ENCODE results near the gene MAGEA11. TPM values are rescaled to one million over a fixed set of nuclear protein-coding genes. Genes with fewer than 3 reads are reported as not detected.

Gene MAGEA11
- total RNA-seq, 2 donors from 2014 or later: not detected

GRCh38 chrX:149712831-149713230 is 971 bp downstream of the MAGEA11 start:
- intact Hi-C loops (cut with DNase I): no loop called here
- WGBS, 2 donors: 100% methylated on average over 1 of the region's 5 CpGs; no CpG with 5 or more reads in 1 of the 2 donors
- Histone ChIP-seq H3K27me3 (no peaks in the 10 kb centered on the region), H3K9me3 (no peaks in the 10 kb centered on the region), H3K4me1 (no peaks in the 10 kb centered on the region), H3K4me3 (no peak overlapping the region), H3K36me3 (replicated peaks in 1 of 2; ENCODE audit: insufficient read depth in 1 of 2, low read depth in 2 of 2) (no peaks in the 10 kb centered on the region), H3K27ac (no peak overlapping the region)
- ATAC-seq: no peak
- TF ChIP-seq POLR2A (IDR thresholded peaks at IDR 0.05) (no peak), CTCF (IDR thresholded peaks at IDR 0.05) (no peak)
- no peak for DNase-seq

GRCh38 chrX:149713279-149714050 is 1.6 kb downstream of the MAGEA11 start:
- TF ChIP-seq CTCF (IDR thresholded peaks at IDR 0.05): no peak
- no peak for TF ChIP-seq POLR2A (IDR thresholded peaks at IDR 0.05)
- Histone ChIP-seq H3K9me3 (no peaks in the 10 kb centered on the region), H3K27me3 (no peaks in the 10 kb centered on the region), H3K27ac (no peak overlapping the region), H3K36me3 (replicated peaks in 1 of 2; ENCODE audit: insufficient read depth in 1 of 2, low read depth in 2 of 2) (no peaks in the 10 kb centered on the region), H3K4me3 (no peak overlapping the region), H3K4me1 (no peaks in the 10 kb centered on the region)
- WGBS, 2 donors: 57 to 75% methylated on average over 2 to 5 of the region's 5 CpGs
- intact Hi-C loops (cut with DNase I): no loop called here
- ATAC-seq (no peak), DNase-seq (no peak)

GRCh38 chrX:149715468-149715867 is 3.6 kb downstream of the MAGEA11 start:
- no peaks in the 10 kb centered on the region for H3K9me3 ChIP-seq
- intact Hi-C loops (cut with DNase I): no loop called here
- DNase-seq: no peak
- 86 to 100% methylated on average over 1 to 2 of the region's 2 CpGs for WGBS, 2 donors
- no peaks in the 10 kb centered on the region for H3K36me3 ChIP-seq (replicated peaks in 1 of 2; ENCODE audit: insufficient read depth in 1 of 2, low read depth in 2 of 2)
- H3K27me3 ChIP-seq: no peaks in the 10 kb centered on the region
- no peak for ATAC-seq
- no peak overlapping the region for H3K4me3 ChIP-seq
- TF ChIP-seq POLR2A (IDR thresholded peaks at IDR 0.05) (no peak), CTCF (IDR thresholded peaks at IDR 0.05) (no peak)
- peaks cover 10% of the 10 kb centered on the region for H3K4me1 ChIP-seq
- no peak overlapping the region for H3K27ac ChIP-seq

GRCh38 chrX:149716632-149717031 is 4.8 kb downstream of the MAGEA11 start:
- peaks cover 10% of the 10 kb centered on the region for H3K4me1 ChIP-seq
- H3K27ac ChIP-seq: no peak overlapping the region
- DNase-seq (no peak), ATAC-seq (no peak)
- H3K4me3 ChIP-seq: no peak overlapping the region
- TF ChIP-seq CTCF (IDR thresholded peaks at IDR 0.05) (no peak), POLR2A (IDR thresholded peaks at IDR 0.05) (no peak)
- H3K9me3 ChIP-seq: no peaks in the 10 kb centered on the region
- 98 to 100% methylated on average over 1 to 3 of the region's 3 CpGs for WGBS, 2 donors
- intact Hi-C loops (cut with DNase I): no loop called here
- no peaks in the 10 kb centered on the region for H3K27me3 ChIP-seq
- no peaks in the 10 kb centered on the region for H3K36me3 ChIP-seq (replicated peaks in 1 of 2; ENCODE audit: insufficient read depth in 1 of 2, low read depth in 2 of 2)

- peaks cover 10% of the 10 kb centered on the region for H3K4me1 ChIP-seq
- intact Hi-C loops (cut with DNase I): no loop called here
- no peak for DNase-seq
- H3K36me3 ChIP-seq (replicated peaks in 1 of 2; ENCODE audit: insufficient read depth in 1 of 2, low read depth in 2 of 2): no peaks in the 10 kb centered on the region
- H3K27ac ChIP-seq: no peak overlapping the region
- TF ChIP-seq POLR2A (IDR thresholded peaks at IDR 0.05) (no peak), CTCF (IDR thresholded peaks at IDR 0.05) (no peak)
- 80 to 82% methylated on average over 4 to 5 of the region's 5 CpGs for WGBS, 2 donors
- ATAC-seq: no peak
- no peaks in the 10 kb centered on the region for H3K9me3 ChIP-seq
- H3K27me3 ChIP-seq: no peaks in the 10 kb centered on the region
- H3K4me3 ChIP-seq: no peak overlapping the region
These were observed 5.9 kb downstream of the MAGEA11 start for GRCh38 chrX:149717803-149718202.

Measured in body of pancreas (tissue), 4 donors.